HG02943 (cell line): ENCODE results near the gene CAPSL.
"Not testable (repeated sequence)": the region's sequence is repeated elsewhere in the genome, so short reads cannot be mapped to it uniquely, and the experiment has no call there.

Experiments used
- ATAC-seq: cut with Tn5 transposase; IDR thresholded peaks from one replicate; pipeline ENCODE4 v1.9.1; 2021; ENCODE audit warnings: mild to moderate bottlenecking, low read depth, moderate library complexity; ENCODE audit not compliant: unreplicated experiment

CAPSL gene

GRCh38 chr5:35938568-35939227 lies at the start of gene CAPSL:
Gene CAPSL (minus strand): TSS chr5:35938622. CDS start chr5:35921120, 17,502 bp downstream.
- no peak for ATAC-seq

GRCh38 chr5:35987776-35988175 lies 49.4 kb upstream of the CAPSL start:
- no peak for ATAC-seq

GRCh38 chr5:35979715-35980114 lies 41.3 kb upstream of the CAPSL start:
- ATAC-seq = no peak

GRCh38 chr5:35976859-35977258 lies 38.4 kb upstream of the CAPSL start:
- ATAC-seq = not testable (repeated sequence)

GRCh38 chr5:35974570-35974969 lies 36.1 kb upstream of the CAPSL start:
- no peak for ATAC-seq

- ATAC-seq = no peak
These were observed 33.4 kb upstream of the CAPSL start for GRCh38 chr5:35971878-35972210.

GRCh38 chr5:35971186-35971877 lies 32.9 kb upstream of the CAPSL start:
- ATAC-seq = no peak

- ATAC-seq = no peak
These were observed 25.0 kb upstream of the CAPSL start for GRCh38 chr5:35963381-35963843.

- no peak for ATAC-seq
These were observed 21.9 kb upstream of the CAPSL start for GRCh38 chr5:35960328-35960727.

GRCh38 chr5:35956429-35956828 lies 18.0 kb upstream of the CAPSL start:
- no peak for ATAC-seq

- no peak for ATAC-seq
These were observed 15.8 kb upstream of the CAPSL start for GRCh38 chr5:35954175-35954574.

- ATAC-seq = no peak
These were observed 8.7 kb upstream of the CAPSL start for GRCh38 chr5:35947085-35947484.

- no peak for ATAC-seq
These were observed 1.2 kb upstream of the CAPSL start for GRCh38 chr5:35939639-35940038.

GRCh38 chr5:35926389-35927051 lies 11.9 kb downstream of the CAPSL start:
- no peak for ATAC-seq

- ATAC-seq = no peak
These were observed 13.3 kb downstream of the CAPSL start for GRCh38 chr5:35924950-35925722.

GRCh38 chr5:35924122-35924949 lies 14.1 kb downstream of the CAPSL start:
- no peak for ATAC-seq

GRCh38 chr5:35922468-35922867 lies 16.0 kb downstream of the CAPSL start:
- no peak for ATAC-seq

GRCh38 chr5:35921930-35922329 lies 16.5 kb downstream of the CAPSL start:
- no peak for ATAC-seq

- no peak for ATAC-seq
These were observed 17.5 kb downstream of the CAPSL start for GRCh38 chr5:35920890-35921289.

GRCh38 chr5:35919191-35919590 lies 19.2 kb downstream of the CAPSL start:
- no peak for ATAC-seq
